SU-DHL-6 (cell line): ENCODE data around the gene NDUFA7.

Experiments
- CTCF ChIP-seq: fragments of 200-600 bp; sonication (generic); IDR thresholded peaks from one replicate; pipeline ENCODE4 v1.5.1; 2017; ENCODE audit warnings: antibody characterized with exemption, mild to moderate bottlenecking, low read length, moderate library complexity; ENCODE audit not compliant: insufficient read depth, poor library complexity, severe bottlenecking
- EZH2phosphoT487 ChIP-seq: fragments of 200-600 bp; sonication (generic), shearing (Covaris generic); conservative IDR thresholded peaks from 2 replicates; pipeline ENCODE4 v1.6.1; 2018; ENCODE audit warnings: mild to moderate bottlenecking, antibody characterized with exemption, low read length, moderate library complexity, mixed read lengths

GRCh38 chr19:8261347-8261746 is 59.8 kb downstream of the NDUFA7 start:
- TF ChIP-seq CTCF (no peak), EZH2phosphoT487 (no peak)
